Measurements from ENCODE around the gene TAS2R31. TPM values are rescaled to one million over a fixed set of nuclear protein-coding genes. Genes with fewer than 3 reads are reported as not detected.

TAS2R31 gene
- total RNA-seq, 4 donors from 2014 or later: 0.55 to 8.3 (median 3.5) TPM; not detected in 1

- no peaks in the 10 kb centered on the region for H3K4me1 ChIP-seq
- WGBS: 80% methylated on average over 1 of the region's 1 CpG
- no peak for DNase-seq (ENCODE audit: low spot score in 2 of 2)
- no peaks in the 10 kb centered on the region for H3K9me3 ChIP-seq
- no peak overlapping the region for H3K4me3 ChIP-seq
- no peaks in the 10 kb centered on the region for H3K36me3 ChIP-seq
- no peak overlapping the region for H3K27ac ChIP-seq
- TF ChIP-seq POLR2AphosphoS5 (IDR thresholded peaks at IDR 0.05) (no peak), POLR2A (IDR thresholded peaks at IDR 0.05) (no peak), EP300 (IDR thresholded peaks at IDR 0.05) (no peak), CTCF (IDR thresholded peaks at IDR 0.05) (no peak)
- no peaks in the 10 kb centered on the region for H3K27me3 ChIP-seq
Observed at GRCh38 chr12:11016937-11017336, 14.3 kb downstream of the TAS2R31 start.

GRCh38 chr12:11015775-11016430 is 15.3 kb downstream of the TAS2R31 start:
- no peaks in the 10 kb centered on the region for H3K4me1 ChIP-seq
- H3K36me3 ChIP-seq: no peaks in the 10 kb centered on the region
- DNase-seq (ENCODE audit: low spot score in 2 of 2): no peak
- TF ChIP-seq EP300 (IDR thresholded peaks at IDR 0.05): no peak
- no peak for TF ChIP-seq POLR2AphosphoS5 (IDR thresholded peaks at IDR 0.05)
- TF ChIP-seq POLR2A (IDR thresholded peaks at IDR 0.05): no peak
- no peak for TF ChIP-seq CTCF (IDR thresholded peaks at IDR 0.05)
- no peak overlapping the region for H3K4me3 ChIP-seq
- no peaks in the 10 kb centered on the region for H3K27me3 ChIP-seq
- no peak overlapping the region for H3K27ac ChIP-seq
- no peaks in the 10 kb centered on the region for H3K9me3 ChIP-seq
- 94% methylated on average over 4 of the region's 4 CpGs for WGBS

GRCh38 chr12:11014234-11014633 is 17.0 kb downstream of the TAS2R31 start:
- TF ChIP-seq CTCF (IDR thresholded peaks at IDR 0.05) (no peak), POLR2A (IDR thresholded peaks at IDR 0.05) (no peak), POLR2AphosphoS5 (IDR thresholded peaks at IDR 0.05) (no peak), EP300 (IDR thresholded peaks at IDR 0.05) (no peak)
- no peak overlapping the region for H3K27ac ChIP-seq
- no peaks in the 10 kb centered on the region for H3K36me3 ChIP-seq
- H3K4me3 ChIP-seq: no peak overlapping the region
- no peak for DNase-seq (ENCODE audit: low spot score in 2 of 2)
- no peaks in the 10 kb centered on the region for H3K27me3 ChIP-seq
- no peaks in the 10 kb centered on the region for H3K4me1 ChIP-seq
- H3K9me3 ChIP-seq: no peaks in the 10 kb centered on the region

GRCh38 chr12:11007608-11008007 is 23.6 kb downstream of the TAS2R31 start:
- no peaks in the 10 kb centered on the region for H3K9me3 ChIP-seq
- H3K4me1 ChIP-seq: no peaks in the 10 kb centered on the region
- no peak for TF ChIP-seq EP300 (IDR thresholded peaks at IDR 0.05)
- no peak for TF ChIP-seq POLR2AphosphoS5 (IDR thresholded peaks at IDR 0.05)
- no peak for TF ChIP-seq CTCF (IDR thresholded peaks at IDR 0.05)
- H3K27ac ChIP-seq: no peak overlapping the region
- no peaks in the 10 kb centered on the region for H3K36me3 ChIP-seq
- DNase-seq (ENCODE audit: low spot score in 2 of 2): no peak
- WGBS: 100% methylated on average over 1 of the region's 1 CpG
- no peak overlapping the region for H3K4me3 ChIP-seq
- H3K27me3 ChIP-seq: no peaks in the 10 kb centered on the region

- TF ChIP-seq CTCF (IDR thresholded peaks at IDR 0.05): no peak
- TF ChIP-seq EP300 (IDR thresholded peaks at IDR 0.05): no peak
- TF ChIP-seq POLR2AphosphoS5 (IDR thresholded peaks at IDR 0.05): no peak
- no peak for TF ChIP-seq POLR2A (IDR thresholded peaks at IDR 0.05)
- no peaks in the 10 kb centered on the region for H3K36me3 ChIP-seq
- DNase-seq (ENCODE audit: low spot score in 2 of 2): no peak
- H3K4me1 ChIP-seq: no peaks in the 10 kb centered on the region
- no peaks in the 10 kb centered on the region for H3K9me3 ChIP-seq
- H3K27me3 ChIP-seq: no peaks in the 10 kb centered on the region
- H3K27ac ChIP-seq: no peak within 1 kb of the TSS
- no peak within 1 kb of the TSS for H3K4me3 ChIP-seq
Observed at GRCh38 chr12:10998204-10998603, 33.0 kb downstream of the TAS2R31 start, which contains the start of gene TAS2R20. TAS2R20 (minus strand) TSS chr12:10998304; CDS start chr12:10997875, 429 bp downstream.
